HG03442 (cell line): Measurements from ENCODE around the gene TXNDC15.
"Not testable (repeated sequence)": the region's sequence is repeated elsewhere in the genome, so short reads cannot be mapped to it uniquely, and the experiment has no call there.

Source experiments
- ATAC-seq: cut with Tn5 transposase; IDR thresholded peaks from one replicate; pipeline ENCODE4 v1.9.1; 2021; ENCODE audit warnings: mild to moderate bottlenecking, moderate library complexity; ENCODE audit not compliant: unreplicated experiment

Gene TXNDC15

GRCh38 chr5:134877159-134877558 is 3.0 kb downstream of the TXNDC15 start:
- ATAC-seq: peak; percentile 35

GRCh38 chr5:134878403-134878802 is 4.2 kb downstream of the TXNDC15 start:
- ATAC-seq: no peak

GRCh38 chr5:134879456-134879855 is 5.3 kb downstream of the TXNDC15 start:
- ATAC-seq: no peak

GRCh38 chr5:134880937-134881336 is 6.8 kb downstream of the TXNDC15 start:
- not testable (repeated sequence) for ATAC-seq

GRCh38 chr5:134881711-134882110 is 7.5 kb downstream of the TXNDC15 start:
- ATAC-seq: not testable (repeated sequence)

DNA sequence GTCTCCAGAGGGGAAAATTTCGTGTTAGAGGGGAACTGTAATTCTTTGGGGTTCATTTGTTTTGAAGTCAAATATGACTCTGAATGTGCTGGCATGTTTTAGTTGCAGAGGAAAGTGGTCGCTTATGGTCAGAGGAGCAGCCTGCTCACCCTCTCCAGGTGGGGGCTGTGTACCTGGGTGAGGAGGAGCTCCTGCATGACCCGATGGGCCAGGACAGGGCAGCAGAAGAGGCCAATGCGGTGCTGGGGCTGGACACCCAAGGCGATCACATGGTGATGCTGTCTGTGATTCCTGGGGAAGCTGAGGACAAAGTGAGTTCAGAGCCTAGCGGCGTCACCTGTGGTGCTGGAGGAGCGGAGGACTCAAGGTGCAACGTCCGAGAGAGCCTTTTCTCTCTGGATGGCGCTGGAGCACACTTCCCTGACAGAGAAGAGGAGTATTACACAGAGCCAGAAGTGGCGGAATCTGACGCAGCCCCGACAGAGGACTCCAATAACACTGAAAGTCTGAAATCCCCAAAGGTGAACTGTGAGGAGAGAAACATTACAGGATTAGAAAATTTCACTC is 13.5 kb downstream of the TXNDC15 start:
- ATAC-seq: no peak

GRCh38 chr5:134889335-134889734 is 15.2 kb downstream of the TXNDC15 start:
- ATAC-seq: no peak

DNA sequence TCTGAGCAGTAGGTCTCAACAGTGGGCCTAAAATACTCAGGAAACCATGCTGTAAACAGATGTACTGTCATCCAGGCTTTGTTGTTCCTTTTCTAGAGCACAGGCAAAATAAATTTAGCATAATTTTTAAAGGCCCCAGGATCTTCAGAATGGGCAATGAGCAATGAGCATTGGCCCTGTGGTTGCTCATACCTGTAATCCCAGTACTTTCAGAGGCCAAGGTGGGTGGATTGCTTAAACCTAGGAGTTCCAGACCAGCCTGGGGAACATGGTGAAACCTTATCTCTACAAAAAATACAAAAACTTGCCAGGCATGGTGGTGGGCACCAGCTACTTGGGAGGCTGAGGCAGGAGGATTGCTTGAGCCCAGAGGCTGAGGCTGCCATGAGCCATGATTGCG is 17.3 kb downstream of the TXNDC15 start:
- no peak for ATAC-seq

DNA sequence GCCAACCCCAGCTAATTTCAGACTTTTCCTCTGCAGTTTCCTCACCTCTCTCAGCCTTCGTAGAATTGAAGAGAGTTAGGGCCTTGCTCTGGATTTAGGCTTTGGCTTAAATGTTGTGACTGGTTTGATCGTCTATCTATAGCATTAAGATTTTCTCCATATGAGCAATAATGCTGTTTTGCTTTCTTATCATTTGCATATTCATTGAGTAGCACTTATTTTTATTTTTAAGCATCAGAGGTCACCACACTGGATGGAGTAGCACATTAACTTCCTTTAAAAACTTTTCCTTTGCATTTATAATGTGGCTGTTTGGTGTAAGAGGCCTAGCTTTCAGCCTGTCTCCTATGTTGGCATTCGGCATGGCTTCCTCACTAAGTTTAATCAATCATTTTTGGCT is 18.1 kb downstream of the TXNDC15 start:
- no peak for ATAC-seq

- ATAC-seq: no peak
These were observed 18.8 kb downstream of the TXNDC15 start for GRCh38 chr5:134892926-134893325.

- no peak for ATAC-seq
These were observed 19.8 kb downstream of the TXNDC15 start for GRCh38 chr5:134893748-134894505.

DNA sequence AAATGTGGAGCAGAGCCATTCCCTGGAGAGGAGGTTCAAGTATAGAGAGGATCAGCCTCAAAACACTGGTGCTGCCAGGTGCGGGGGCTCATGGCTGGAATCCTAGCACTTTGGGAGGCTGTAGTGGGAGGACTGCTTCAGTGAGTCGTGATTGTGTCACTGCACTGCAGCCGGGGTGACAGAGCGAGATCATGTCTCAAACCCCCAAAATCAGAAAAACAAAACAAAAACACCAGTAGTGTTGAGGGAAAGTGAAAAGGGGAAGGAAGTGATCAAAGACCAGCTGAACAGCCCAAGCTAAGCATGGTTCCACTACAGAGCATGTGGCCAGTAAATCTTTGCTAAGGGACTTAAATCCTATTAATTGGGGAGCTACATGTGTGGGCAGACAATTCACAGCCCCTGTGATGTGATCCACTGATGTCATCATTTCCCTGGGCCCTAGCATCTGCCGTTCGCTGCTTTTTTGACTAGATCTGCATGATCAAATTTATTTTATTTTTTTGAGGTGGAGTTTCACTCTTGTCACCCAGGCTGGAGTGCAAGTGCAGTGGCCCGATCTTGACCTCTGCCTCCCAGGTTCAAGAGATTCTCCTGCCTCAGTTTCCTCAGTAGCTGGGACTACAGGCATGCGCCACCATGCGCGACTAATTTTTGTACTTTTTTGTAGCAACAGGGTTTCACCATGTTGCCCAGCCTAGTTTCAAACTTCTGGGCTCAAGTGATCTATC is 28.1 kb downstream of the TXNDC15 start:
- no peak for ATAC-seq

GRCh38 chr5:134904610-134905245 is 30.6 kb downstream of the TXNDC15 start, which contains the start of gene PCBD2:
TSS of gene PCBD2 (plus strand) at chr5:134905131. CDS start at chr5:134905140, 9 bp downstream.
- peak; percentile 77 for ATAC-seq

DNA sequence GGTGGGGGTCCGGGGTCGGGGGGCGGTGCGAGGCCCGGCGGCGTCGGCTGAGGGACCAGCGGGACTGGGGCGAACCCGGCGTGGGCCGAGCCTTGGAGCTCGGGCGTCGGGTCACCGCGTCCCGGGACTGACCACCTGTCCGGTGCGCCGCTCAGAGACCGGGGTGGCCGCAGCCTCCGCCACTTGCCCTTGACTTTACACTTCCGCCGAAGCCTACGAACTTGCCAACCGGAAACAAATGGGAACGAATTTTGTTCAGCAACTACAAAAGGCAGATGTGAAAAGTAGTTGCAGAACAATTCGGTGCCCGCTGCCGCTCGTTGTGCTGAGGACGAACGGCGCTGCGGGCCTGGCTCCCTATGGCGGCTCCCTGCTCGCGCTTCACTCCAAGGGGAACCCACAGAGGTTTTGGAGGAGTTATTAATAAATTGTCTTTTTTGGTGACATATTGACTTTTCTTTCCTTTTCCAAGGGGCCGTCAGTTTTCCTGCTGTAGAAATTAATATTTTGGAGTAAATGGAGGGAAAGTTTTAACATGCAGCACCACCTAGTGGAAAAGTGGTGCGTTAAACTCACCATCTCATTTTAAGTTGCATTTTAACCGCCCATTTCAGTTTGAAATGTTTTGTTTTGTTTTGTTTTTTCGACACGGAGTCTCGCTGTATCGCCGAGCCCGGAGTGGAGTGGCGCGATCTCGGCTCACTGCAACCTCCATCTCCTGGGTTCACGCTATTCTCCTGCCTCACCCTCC is 31.2 kb downstream of the TXNDC15 start:
- ATAC-seq: peak; percentile 29

DNA sequence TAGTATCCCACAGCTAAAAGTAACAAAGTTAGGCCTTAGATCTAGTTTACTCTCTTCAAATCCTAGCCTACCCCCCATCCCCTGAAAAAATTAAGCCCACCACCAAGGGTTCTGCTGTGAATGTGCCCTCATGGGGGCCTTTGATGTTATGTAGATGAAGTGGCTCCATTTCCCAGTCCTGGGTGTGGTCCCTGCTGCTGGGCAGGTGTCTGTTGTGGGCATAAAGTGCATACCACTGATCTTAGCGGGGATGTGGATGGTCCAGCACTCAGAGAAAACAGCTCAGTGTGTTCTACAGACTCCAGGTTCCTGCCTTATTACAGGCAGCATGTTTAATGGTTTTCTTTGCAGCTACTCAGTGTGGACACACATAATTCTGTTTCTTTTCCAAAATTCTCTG is 32.6 kb downstream of the TXNDC15 start:
- no peak for ATAC-seq

DNA sequence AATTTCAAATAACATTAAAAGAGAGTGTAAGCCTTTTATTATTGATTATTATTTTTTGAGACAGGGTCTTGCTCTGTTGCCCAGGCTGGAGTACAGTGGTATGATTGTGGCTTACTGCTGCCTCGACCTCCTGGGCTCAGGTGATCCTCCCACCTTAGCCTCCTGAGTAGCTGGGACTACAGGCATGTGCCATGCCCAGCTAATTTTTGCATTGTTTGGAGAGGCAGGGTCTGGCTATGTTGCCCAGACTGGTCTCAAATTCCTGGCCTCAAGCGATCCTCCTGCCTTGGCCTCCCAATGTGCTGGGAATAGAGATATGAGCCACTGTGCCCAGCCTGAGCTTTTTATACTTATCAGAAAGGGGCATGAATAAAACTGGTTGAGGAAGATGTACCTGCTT is 36.6 kb downstream of the TXNDC15 start:
- not testable (repeated sequence) for ATAC-seq

- no peak for ATAC-seq
These were observed 37.4 kb downstream of the TXNDC15 start for GRCh38 chr5:134911285-134912206.

DNA sequence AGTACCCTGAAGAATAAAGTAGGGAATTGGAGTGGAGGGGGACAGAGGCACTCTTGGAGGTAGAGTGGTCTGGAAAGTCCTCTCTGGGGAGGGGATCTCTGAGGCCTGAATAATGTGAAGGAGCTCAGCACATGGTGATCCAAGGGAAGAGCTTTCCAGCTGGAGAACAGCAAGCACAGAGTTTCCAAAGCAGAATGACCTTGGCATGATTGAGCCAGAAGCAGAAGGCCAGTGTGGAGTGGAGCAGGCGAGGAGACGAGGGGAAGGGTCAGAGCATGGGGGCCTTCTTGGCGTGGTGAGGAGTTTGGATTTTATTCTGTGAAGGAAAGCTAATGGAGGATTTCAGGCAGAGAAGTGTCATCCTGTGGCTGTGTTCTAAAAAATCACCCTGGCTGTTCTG is 39.1 kb downstream of the TXNDC15 start:
- no peak for ATAC-seq

DNA sequence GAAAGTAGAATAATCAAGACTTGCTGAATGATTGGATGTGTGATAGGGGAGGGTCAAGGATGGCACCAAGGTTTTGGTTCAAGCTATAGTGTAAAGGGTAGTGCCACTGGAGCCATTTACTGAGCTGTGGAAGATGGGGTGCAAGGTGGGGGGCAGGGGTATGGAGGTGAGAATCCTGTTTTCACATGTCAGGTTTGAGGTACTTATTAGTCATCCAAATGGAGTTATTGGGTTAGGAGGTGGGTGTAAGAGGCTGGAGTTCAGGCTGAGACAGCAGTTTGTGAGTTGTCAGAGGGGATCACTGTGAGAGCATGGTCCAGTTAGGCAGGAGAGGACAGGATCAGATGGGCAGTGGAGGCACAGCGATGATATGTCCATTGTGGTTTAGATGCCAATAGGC is 39.6 kb downstream of the TXNDC15 start:
- no peak for ATAC-seq
